Lung (tissue), 4 donors: Measurements from ENCODE around the gene EFCAB11. TPM values are rescaled to one million over a fixed set of nuclear protein-coding genes. Genes with fewer than 3 reads are reported as not detected.

ENCODE experiments used
- polyA plus RNA-seq, 2 donors: library from polyadenylated mRNA; stranded (reverse); fragments of 200-250 nt; gene quantifications; one replicate each; pipeline ENCODE4 v1.2.1, GENCODE V29; 2013
- total RNA-seq, 2 donors: library from RNA; depleted of rRNA in 1 of 2; stranded (reverse); fragments of >200 nt in 1 of 2; gene quantifications; one replicate each; pipeline ENCODE4 v1.2.1, GENCODE V29; 2014 to 2021
- donor health status: Bipolar disorder and iron deficiency.
- donor health status: healthy.
- donor health status: DM: yes; HTN: yes; CAD: no.

Gene EFCAB11
- total and polyA plus RNA-seq, 4 donors, result 2.9 to 13.0 (median 6.1) TPM

Other genes with a start within 250 kb of the EFCAB11 start
- gene TDP1, start 1.2 kb upstream of the EFCAB11 start, total RNA-seq, result 10 to 100 TPM; 10.3 to 23.6 TPM
- 1 to 10 TPM; 2.1 to 6.7 TPM for gene TDP1, start 1.2 kb upstream of the EFCAB11 start, polyA plus RNA-seq
- 1 to 10 TPM in 1 of 2 donors, under 1 TPM in 1; 0.34 to 1.4 TPM for gene KCNK13, start 107.3 kb upstream of the EFCAB11 start, total RNA-seq
- gene KCNK13, start 107.3 kb upstream of the EFCAB11 start, polyA plus RNA-seq, result under 1 TPM; 0.39 to 0.76 TPM